ENCODE data around the gene ZFAND5. TPM values are rescaled to one million over a fixed set of nuclear protein-coding genes. Genes with fewer than 3 reads are reported as not detected.

ZFAND5 gene
- polyA plus RNA-seq, 2 of the 4 experiments (the other 2 are of a cell fraction): 135 to 234 TPM

- ChIA-PET CTCF (interaction anchor here (1.8 kb wide), 1 partner anchor 17 kb away, joined by 4 read pairs; no protein-coding TSS in a partner anchor), POLR2A (no interaction called here)
- Histone ChIP-seq H3K27ac (no peak overlapping the region), H3K4me2 (no peak overlapping the region), H3K4me3 (no peak overlapping the region), H3K4me1 (peaks cover 6% of the 10 kb centered on the region), H3K9me3 (no peaks in the 10 kb centered on the region)
- WGBS (ENCODE audit: missing lambda C conversion rate): 69% methylated on average over 1 of the region's 1 CpG
- DNase-seq (ENCODE audit: low read depth in 1 of 2, low spot score in 1 of 2) (no peak), ATAC-seq (no peak), FAIRE-seq (no peak)
- no peak for TF ChIP-seq CBX2 (IDR thresholded peaks at IDR 0.05; ENCODE audit: borderline replicate concordance, low read depth)
- no peak for TF ChIP-seq SMC3 (IDR thresholded peaks at IDR 0.05)
- TF ChIP-seq MAZ (IDR thresholded peaks at IDR 0.05; ENCODE audit: borderline replicate concordance, low read depth, low read length): no peak
- TF ChIP-seq HOXA7 (CRISPR knock-in tag; IDR thresholded peaks at IDR 0.05): no peak
- no peak for TF ChIP-seq POLR2AphosphoS2 (conservative IDR thresholded peaks at IDR 0.05; ENCODE audit: low read length)
- no peak for TF ChIP-seq CHD2 (IDR thresholded peaks at IDR 0.05; ENCODE audit: low read length, partially characterized antibody)
- TF ChIP-seq HOXB13 (CRISPR knock-in tag; IDR thresholded peaks at IDR 0.05; ENCODE audit: low read depth): no peak
- no peak for TF ChIP-seq ZC3H11A (IDR thresholded peaks at IDR 0.05)
- no peak for TF ChIP-seq NR3C1 (IDR thresholded peaks at IDR 0.05)
- no peak for TF ChIP-seq NFE2L2 (conservative IDR thresholded peaks at IDR 0.05; ENCODE audit: low read length)
- no peak for TF ChIP-seq MAX (IDR thresholded peaks at IDR 0.05)
- TF ChIP-seq HDAC2 (IDR thresholded peaks at IDR 0.05): no peak
These were observed 18.7 kb downstream of the ZFAND5 start for GRCh38 chr9:72346333-72346732.

- ATAC-seq (no peak), FAIRE-seq (no peak), DNase-seq (ENCODE audit: low read depth in 1 of 2, low spot score in 1 of 2) (no peak)
- no peak for TF ChIP-seq CTCF (IDR thresholded peaks at IDR 0.05)
- no peak for TF ChIP-seq ZFP36 (IDR thresholded peaks at IDR 0.05; ENCODE audit: borderline replicate concordance, partially characterized antibody)
- no peak for TF ChIP-seq MAFK (IDR thresholded peaks at IDR 0.05; ENCODE audit: partially characterized antibody)
- TF ChIP-seq TFCP2L1 (CRISPR knock-in tag; IDR thresholded peaks at IDR 0.05): no peak
- no peak for TF ChIP-seq CHD2 (IDR thresholded peaks at IDR 0.05; ENCODE audit: low read length, partially characterized antibody)
- TF ChIP-seq USF2 (IDR thresholded peaks at IDR 0.05): no peak
- no peak for TF ChIP-seq RNF2 (IDR thresholded peaks at IDR 0.05; ENCODE audit: borderline replicate concordance, low read depth)
- no peak for TF ChIP-seq MYC (IDR thresholded peaks at IDR 0.05; ENCODE audit: borderline replicate concordance, low read length)
- TF ChIP-seq CEBPB (IDR thresholded peaks at IDR 0.05): no peak
- no peak for TF ChIP-seq MAX (IDR thresholded peaks at IDR 0.05)
- no peak for TF ChIP-seq TP53 (CRISPR knock-in tag; IDR thresholded peaks at IDR 0.05)
- TF ChIP-seq SMC3 (IDR thresholded peaks at IDR 0.05): no peak
- no peak for TF ChIP-seq HEYL (CRISPR knock-in tag; IDR thresholded peaks at IDR 0.05)
- TF ChIP-seq EP300 (IDR thresholded peaks at IDR 0.05): no peak
- no peak for TF ChIP-seq PHF8 (IDR thresholded peaks at IDR 0.05; ENCODE audit: borderline replicate concordance, low read depth)
- Histone ChIP-seq H3K4me2 (no peak overlapping the region), H3K4me1 (no peaks in the 10 kb centered on the region), H3K27ac (no peak overlapping the region), H3K9me3 (no peaks in the 10 kb centered on the region), H3K4me3 (no peak overlapping the region)
- ChIA-PET POLR2A (no interaction called here), CTCF (interaction anchor here (0.9 to 1.1 kb wide), 2 partner anchors 67 to 414 kb away, joined by 3 read pairs; no protein-coding TSS in a partner anchor)
- 93% methylated on average over 4 of the region's 4 CpGs for WGBS (ENCODE audit: missing lambda C conversion rate)
These were observed 26.4 kb downstream of the ZFAND5 start for GRCh38 chr9:72338631-72339030.
